Small intestine (tissue), 7 donors: Measurements from ENCODE around the gene AHDC1. TPM values are rescaled to one million over a fixed set of nuclear protein-coding genes. Genes with fewer than 3 reads are reported as not detected.

Experiments used
- DNase-seq, 2 donors: peaks; one replicate each; pipeline versions ENCODE4 v3.0.0 to v3.0.0-alpha.2; 2013
- FAIRE-seq: peaks from 2 replicates; lab custom pipeline; 2012; peaks lifted over from hg19 to GRCh38; lab: Jason Lieb, UNC
- H3K27ac ChIP-seq, 3 donors: one replicate each; pipeline ENCODE4 v1.5.1; 2013; ENCODE audit warnings: low read length in 2 of 3, mild to moderate bottlenecking in 2 of 3, control low read depth in 1 of 3, inconsistent platforms in 1 of 3, low read depth in 1 of 3, moderate library complexity in 1 of 3
- H3K27me3 ChIP-seq, 3 donors: one replicate each; pipeline ENCODE4 v1.6.1; 2013; ENCODE audit warnings: low read length in 3 of 3, inconsistent platforms in 1 of 3; ENCODE audit not compliant: control insufficient read depth in 3 of 3, insufficient read depth in 3 of 3
- H3K36me3 ChIP-seq, 3 donors: one replicate each; pipeline ENCODE4 v1.6.1; 2013; ENCODE audit warnings: low read length in 3 of 3, inconsistent platforms in 1 of 3, low read depth in 1 of 3, mild to moderate bottlenecking in 1 of 3, moderate library complexity in 1 of 3; ENCODE audit not compliant: control insufficient read depth in 3 of 3, insufficient read depth in 2 of 3
- H3K4me1 ChIP-seq, 3 donors: one replicate each; pipeline ENCODE4 v1.6.1; 2013; ENCODE audit warnings: low read length in 2 of 3, inconsistent platforms in 1 of 3, low read depth in 1 of 3, mild to moderate bottlenecking in 1 of 3, moderate library complexity in 1 of 3; ENCODE audit not compliant: control insufficient read depth in 3 of 3, insufficient read depth in 2 of 3
- H3K4me3 ChIP-seq, 3 donors: one replicate each; pipeline ENCODE4 v1.5.1; 2013; ENCODE audit warnings: low read length in 3 of 3, control low read depth in 1 of 3, inconsistent platforms in 1 of 3, low read depth in 1 of 3, mild to moderate bottlenecking in 1 of 3, moderate library complexity in 1 of 3
- H3K9me3 ChIP-seq, 2 donors: one replicate each; pipeline ENCODE4 v1.6.1; 2013; ENCODE audit warnings: low read depth in 1 of 2, low read length in 1 of 2; ENCODE audit not compliant: control insufficient read depth in 2 of 2, insufficient read depth in 1 of 2
- WGBS, 3 donors: extraction: QIAGEN DNeasy Blood & Tissue Kit; methylation state at CpG; one replicate each; pipeline ENCODE4 v1.1.7; 2013; 5-methylcytosine and 5-hydroxymethylcytosine counted together
- polyA plus RNA-seq, 4 donors: library from polyadenylated mRNA; stranded (reverse) in 3 of 4; unstranded in 1 of 4; fragments of 200-250 nt in 3 of 4; fragments of 120-200 nt in 1 of 4; gene quantifications; one replicate each; pipeline versions ENCODE4 v1.2.1 to v1.2.3, GENCODE V29; 2013
- donor health status: healthy with polysubstance abuse.
- donor health status: control.
- donor health status: control.
- donor health status: Bipolar disorder and iron deficiency.
- donor health status: healthy.

The AHDC1 gene
- polyA plus RNA-seq, 4 donors = 3.5 to 17.4 (median 6.9) TPM

DNA sequence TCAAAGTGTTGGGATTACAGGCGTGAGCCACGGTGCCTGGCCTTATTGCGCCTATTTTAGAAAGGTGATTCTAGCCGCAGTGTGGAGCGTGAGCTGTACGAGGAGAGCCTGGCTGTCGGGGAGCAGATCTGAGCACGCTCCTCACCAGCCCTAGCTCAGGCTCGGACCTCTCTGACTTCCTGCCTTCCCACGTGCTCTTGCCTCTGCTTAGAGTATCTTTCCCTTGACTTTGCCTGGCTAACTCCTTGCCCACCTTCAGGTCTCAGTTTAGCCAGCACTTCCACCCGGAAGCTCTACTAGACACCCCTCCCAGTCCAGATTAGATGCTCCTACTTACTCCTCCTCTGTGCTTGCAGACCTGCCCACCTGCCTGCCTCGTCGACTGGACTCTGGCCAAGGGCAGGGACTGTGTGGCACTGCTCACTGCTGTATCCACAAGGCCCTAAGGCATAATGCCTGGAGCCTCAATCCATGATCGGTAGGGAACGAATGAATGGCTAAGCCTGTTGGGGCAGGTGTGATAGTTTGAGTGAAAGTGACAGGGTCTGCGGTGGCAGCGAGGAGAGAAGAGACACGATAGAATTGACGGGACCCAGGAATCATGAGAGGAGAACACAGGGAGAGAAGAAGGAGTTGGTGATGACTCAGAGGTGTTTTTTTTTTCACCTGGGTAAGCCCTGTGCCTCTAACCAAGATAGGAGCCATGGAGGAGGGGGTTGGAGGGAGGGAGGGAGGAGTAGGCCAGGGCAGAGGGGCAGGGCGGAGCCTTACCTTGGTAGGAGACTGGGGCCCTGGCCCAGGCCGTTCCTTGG, 85.8 kb downstream of the AHDC1 start:
- peak overlapping the region; percentile 70 to 98 (median 90) for H3K27ac ChIP-seq
- H3K4me1 ChIP-seq = peaks cover 4 to 78% (median 4%) of the 10 kb centered on the region in 3 donors
- peak overlapping the region in 1 of 3 donors; percentile 29 for H3K4me3 ChIP-seq
- H3K9me3 ChIP-seq = no peaks in the 10 kb centered on the region
- FAIRE-seq (no peak), DNase-seq (peak; percentile 96 to 97)
- no peaks in the 10 kb centered on the region for H3K36me3 ChIP-seq
- H3K27me3 ChIP-seq = no peaks in the 10 kb centered on the region
- 13 to 61% (median 34%) methylated on average over 21 of the region's 21 CpGs for WGBS, 3 donors

DNA sequence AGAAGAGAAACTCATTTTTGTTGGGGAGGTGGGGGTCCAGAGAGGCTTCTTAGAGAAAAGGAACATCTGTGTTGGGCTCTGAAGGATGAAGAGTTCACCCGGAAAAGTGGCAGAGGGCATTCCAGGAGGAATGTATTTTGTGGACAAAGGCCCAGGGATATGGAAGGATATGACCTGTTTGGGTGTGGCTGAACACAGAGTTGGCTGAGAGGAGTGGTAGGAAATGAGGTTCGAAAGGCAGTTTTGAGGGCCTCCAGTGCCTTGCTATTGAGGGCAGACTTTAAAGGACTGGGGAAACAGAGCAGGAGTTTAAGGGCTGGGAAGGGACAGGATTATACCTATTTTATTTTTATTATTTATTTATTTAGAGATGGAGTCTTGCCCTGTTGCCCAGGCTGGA, 86.6 kb downstream of the AHDC1 start:
- WGBS, 3 donors = 20 to 53% (median 31%) methylated on average over 2 of the region's 2 CpGs
- Histone ChIP-seq H3K4me1 (peaks cover 4 to 70% (median 4%) of the 10 kb centered on the region in 3 donors), H3K4me3 (no peak overlapping the region), H3K9me3 (no peaks in the 10 kb centered on the region), H3K27ac (peak overlapping the region; percentile 70 to 98 (median 90)), H3K36me3 (no peaks in the 10 kb centered on the region), H3K27me3 (no peaks in the 10 kb centered on the region)
- FAIRE-seq (no peak), DNase-seq (peak; percentile 59 to 80)

GRCh38 chr1:27515626-27516025, 88.3 kb downstream of the AHDC1 start:
- H3K36me3 ChIP-seq = no peaks in the 10 kb centered on the region
- no peak overlapping the region for H3K4me3 ChIP-seq
- DNase-seq (no peak), FAIRE-seq (no peak)
- no peaks in the 10 kb centered on the region for H3K9me3 ChIP-seq
- H3K27me3 ChIP-seq = no peaks in the 10 kb centered on the region
- WGBS, 3 donors = 86 to 93% (median 90%) methylated on average over 3 of the region's 3 CpGs
- H3K4me1 ChIP-seq = peaks cover 0 to 54% (median 3%) of the 10 kb centered on the region in 3 donors
- no peak overlapping the region for H3K27ac ChIP-seq

GRCh38 chr1:27513958-27514357, 90.0 kb downstream of the AHDC1 start:
- Histone ChIP-seq H3K27ac (peak overlapping the region in 1 of 3 donors; percentile 4), H3K9me3 (no peaks in the 10 kb centered on the region), H3K4me1 (peaks cover 0 to 49% (median under 1%) of the 10 kb centered on the region in 3 donors), H3K4me3 (no peak overlapping the region), H3K36me3 (no peaks in the 10 kb centered on the region), H3K27me3 (no peaks in the 10 kb centered on the region)
- FAIRE-seq = no peak
- no peak for DNase-seq
- 53 to 72% (median 55%) methylated on average over 7 of the region's 7 CpGs for WGBS, 3 donors

- peaks cover 0 to 47% (median 0%) of the 10 kb centered on the region in 3 donors for H3K4me1 ChIP-seq
- H3K27ac ChIP-seq = peak overlapping the region in 1 of 3 donors; percentile 4
- no peak for FAIRE-seq
- no peaks in the 10 kb centered on the region for H3K36me3 ChIP-seq
- H3K4me3 ChIP-seq = no peak overlapping the region
- H3K9me3 ChIP-seq = no peaks in the 10 kb centered on the region
- DNase-seq = peak in 1 of 2 donors; percentile 41
- WGBS, 3 donors = 69 to 75% (median 74%) methylated on average over 5 of the region's 5 CpGs
- no peaks in the 10 kb centered on the region for H3K27me3 ChIP-seq
Observed at GRCh38 chr1:27513528-27513927, 90.4 kb downstream of the AHDC1 start.

DNA sequence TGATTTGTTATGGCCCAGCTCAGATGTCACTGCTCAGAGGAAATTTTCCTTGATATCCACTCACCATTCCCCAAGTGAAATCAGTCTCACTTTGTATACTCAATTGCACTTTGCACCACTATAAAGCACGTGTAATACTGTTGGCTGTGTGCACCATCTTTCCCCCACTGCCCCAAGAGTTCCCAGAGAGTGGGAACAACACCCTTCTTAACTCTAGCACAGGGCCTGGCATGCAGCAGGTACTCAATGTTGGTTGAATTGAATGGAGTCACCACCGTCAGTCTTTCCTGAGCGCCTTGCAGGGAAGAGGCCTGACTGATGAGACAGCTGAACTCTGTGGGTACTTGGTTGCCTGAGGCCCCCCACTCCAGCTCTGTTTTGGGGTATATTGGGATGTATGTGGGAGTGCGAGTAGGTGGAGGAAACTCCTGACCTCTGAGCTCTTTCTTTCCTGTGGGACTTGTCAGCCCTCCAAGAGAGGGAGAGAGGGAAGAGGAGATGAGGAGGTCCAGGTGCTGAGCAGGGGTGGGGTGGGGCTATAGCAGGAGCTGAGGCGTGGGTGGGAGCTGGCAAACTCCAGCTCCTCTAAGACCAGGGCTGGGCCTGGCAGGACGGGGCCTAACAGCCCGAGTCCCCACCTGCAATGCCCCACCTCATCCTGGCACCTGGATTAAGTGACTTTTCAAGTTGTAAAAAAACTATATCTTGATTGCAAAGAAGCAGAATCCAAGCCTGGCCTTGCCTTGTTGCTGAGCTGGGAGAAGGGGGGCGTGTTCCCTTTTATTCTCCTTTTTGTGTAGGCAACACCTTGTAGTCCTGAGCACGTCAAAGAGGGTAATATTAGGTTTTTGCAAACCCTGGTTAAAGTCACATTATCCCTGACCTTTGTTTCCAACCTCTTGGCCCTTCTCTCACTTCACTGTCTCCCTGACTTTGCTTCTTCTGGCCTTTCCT, 94.5 kb downstream of the AHDC1 start:
- 23 to 61% (median 41%) methylated on average over 9 of the region's 9 CpGs for WGBS, 3 donors
- FAIRE-seq (no peak), DNase-seq (peak; percentile 47 to 64)
- Histone ChIP-seq H3K9me3 (no peaks in the 10 kb centered on the region), H3K4me3 (no peak overlapping the region), H3K27me3 (no peaks in the 10 kb centered on the region), H3K4me1 (peaks cover 0 to 39% (median 7%) of the 10 kb centered on the region in 3 donors), H3K36me3 (no peaks in the 10 kb centered on the region), H3K27ac (peak overlapping the region in 2 of 3 donors; percentile 58 to 66)

DNA sequence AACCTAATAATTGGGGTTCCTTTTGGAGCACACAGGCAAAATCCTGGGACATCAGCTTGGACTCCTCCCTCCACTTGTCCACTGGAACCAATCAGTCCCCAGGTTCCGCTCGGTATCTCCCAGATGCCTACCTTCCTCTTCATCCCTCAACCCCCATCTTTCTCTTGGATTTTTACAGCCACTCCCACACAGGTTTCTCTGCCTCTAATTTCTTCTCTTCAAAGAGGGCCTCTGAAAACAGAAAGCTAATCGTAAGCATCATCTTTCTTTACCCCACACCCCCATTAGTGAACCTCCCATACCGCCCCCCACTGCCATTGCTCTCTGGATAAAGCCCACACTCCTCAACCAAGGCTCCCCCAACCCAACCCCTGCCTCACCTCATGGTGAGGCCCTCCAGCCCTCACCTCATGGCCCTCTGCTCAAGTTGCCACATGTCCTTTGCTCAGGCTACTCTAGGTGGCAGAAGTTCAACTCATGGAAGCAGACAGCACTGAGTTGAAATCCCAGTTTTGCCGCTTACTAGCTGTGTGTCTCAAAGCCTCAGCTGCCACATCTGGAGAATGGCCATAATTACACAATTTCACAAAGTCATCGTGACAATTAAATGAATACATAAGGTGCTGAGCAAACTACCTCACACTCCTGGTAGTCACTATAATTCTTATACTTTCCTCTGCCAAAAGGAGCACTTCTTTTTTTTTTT, 95.8 kb downstream of the AHDC1 start:
- Histone ChIP-seq H3K9me3 (no peaks in the 10 kb centered on the region), H3K36me3 (no peaks in the 10 kb centered on the region), H3K27me3 (no peaks in the 10 kb centered on the region), H3K27ac (no peak overlapping the region), H3K4me1 (peaks cover 0 to 36% (median 8%) of the 10 kb centered on the region in 3 donors), H3K4me3 (no peak overlapping the region)
- 80 to 89% (median 87%) methylated on average over 6 of the region's 6 CpGs for WGBS, 3 donors
- FAIRE-seq (no peak), DNase-seq (no peak)

GRCh38 chr1:27506703-27507102, 97.2 kb downstream of the AHDC1 start:
- Histone ChIP-seq H3K9me3 (no peaks in the 10 kb centered on the region), H3K36me3 (no peaks in the 10 kb centered on the region), H3K4me3 (no peak overlapping the region), H3K27ac (no peak overlapping the region), H3K27me3 (no peaks in the 10 kb centered on the region), H3K4me1 (peaks cover 0 to 36% (median 8%) of the 10 kb centered on the region in 3 donors)
- DNase-seq (no peak), FAIRE-seq (no peak)
- WGBS, 3 donors = 80 to 92% (median 91%) methylated on average over 6 of the region's 6 CpGs
